H9 (cell line): ENCODE results near the gene RASGRP3. TPM values are rescaled to one million over a fixed set of nuclear protein-coding genes. Genes with fewer than 3 reads are reported as not detected.

Experiments used
- DNase-seq: peaks from one replicate; pipeline ENCODE4 v3.0.0-alpha.2; 2017
- H2AFZ ChIP-seq: one replicate; pipeline ENCODE4 v1.6.1; 2013; ENCODE audit warnings: mild to moderate bottlenecking, low read length, control low read depth, moderate library complexity
- H2AK5ac ChIP-seq: 2 replicates; pipeline ENCODE4 v1.6.1; 2013; ENCODE audit warnings: low read length, control low read depth, mixed read lengths; ENCODE audit not compliant: insufficient read length
- H2BK120ac ChIP-seq: one replicate; pipeline ENCODE4 v1.6.1; 2013; ENCODE audit warnings: low read depth, mild to moderate bottlenecking, low read length, control low read depth, inconsistent platforms; ENCODE audit not compliant: poor library complexity, severe bottlenecking
- H2BK12ac ChIP-seq: 2 replicates; pipeline ENCODE4 v1.6.1; 2013; ENCODE audit warnings: low read length, control low read depth, mixed read lengths, low read depth; ENCODE audit not compliant: insufficient read length
- H2BK15ac ChIP-seq: 2 replicates; pipeline ENCODE4 v1.6.1; 2013; ENCODE audit warnings: low read depth, low read length, control low read depth
- H2BK20ac ChIP-seq: one replicate; pipeline ENCODE4 v1.6.1; 2013; ENCODE audit warnings: low read depth, mild to moderate bottlenecking, low read length, control low read depth, inconsistent platforms; ENCODE audit not compliant: poor library complexity, severe bottlenecking
- H2BK5ac ChIP-seq: 2 replicates; pipeline ENCODE4 v1.6.1; 2013; ENCODE audit warnings: low read length, control low read depth, mixed read lengths; ENCODE audit not compliant: insufficient read length
- H3K14ac ChIP-seq: 2 replicates; pipeline ENCODE4 v1.6.1; 2013; ENCODE audit warnings: low read length, control low read depth; ENCODE audit not compliant: insufficient read depth
- H3K18ac ChIP-seq: 2 replicates; pipeline ENCODE4 v1.6.1; 2013; ENCODE audit warnings: low read depth, mild to moderate bottlenecking, mixed read lengths, low read length, control low read depth; ENCODE audit not compliant: insufficient read length
- H3K23ac ChIP-seq: 2 replicates; pipeline ENCODE4 v1.6.1; 2013; ENCODE audit warnings: low read length, control low read depth, mixed read lengths, low read depth; ENCODE audit not compliant: insufficient read length
- H3K23me2 ChIP-seq: 2 replicates; pipeline ENCODE4 v1.6.1; 2013; ENCODE audit warnings: low read depth, mild to moderate bottlenecking, mixed read lengths, low read length, control low read depth; ENCODE audit not compliant: insufficient read length, poor library complexity, severe bottlenecking
- H3K27ac ChIP-seq: 2 replicates; pipeline ENCODE4 v1.5.1; 2013; ENCODE audit warnings: low read length, control low read depth, mixed read lengths, low read depth; ENCODE audit not compliant: insufficient read length
- H3K27me3 ChIP-seq: 2 replicates; pipeline ENCODE4 v1.6.1; 2013; ENCODE audit warnings: low read length, control low read depth, inconsistent platforms; ENCODE audit not compliant: insufficient read depth
- H3K4ac ChIP-seq: 2 replicates; pipeline ENCODE4 v1.6.1; 2013; ENCODE audit warnings: low read depth, mild to moderate bottlenecking, control low read depth, inconsistent platforms, low read length, moderate library complexity
- H3K4me1 ChIP-seq: 2 replicates; pipeline ENCODE4 v1.6.1; 2013; ENCODE audit warnings: low read length, control low read depth, inconsistent platforms; ENCODE audit not compliant: insufficient read depth
- H3K4me2 ChIP-seq: 2 replicates; pipeline ENCODE4 v1.6.1; 2013; ENCODE audit warnings: low read length, control low read depth, mixed read lengths; ENCODE audit not compliant: insufficient read length, insufficient read depth
- H3K56ac ChIP-seq: 2 replicates; pipeline ENCODE4 v1.6.1; 2013; ENCODE audit warnings: low read depth, mild to moderate bottlenecking, mixed read lengths, low read length, control low read depth; ENCODE audit not compliant: insufficient read length
- H3K79me1 ChIP-seq: 2 replicates; pipeline ENCODE4 v1.6.1; 2013; ENCODE audit warnings: low read depth, mild to moderate bottlenecking, moderate library complexity, low read length, control low read depth, inconsistent platforms; ENCODE audit not compliant: insufficient read depth, poor library complexity, severe bottlenecking
- H3K79me2 ChIP-seq: 2 replicates; pipeline ENCODE4 v1.6.1; 2013; ENCODE audit warnings: low read length, control low read depth, inconsistent platforms; ENCODE audit not compliant: insufficient read depth
- H3K9ac ChIP-seq: 2 replicates; pipeline ENCODE4 v1.6.1; 2013; ENCODE audit warnings: low read length, control low read depth, mixed read lengths; ENCODE audit not compliant: insufficient read length; ENCODE audit errors: extremely low read depth
- H3K9me3 ChIP-seq: one replicate; pipeline ENCODE4 v1.6.1; 2013; ENCODE audit warnings: low read depth, low read length, inconsistent platforms; ENCODE audit not compliant: control insufficient read depth
- H3T11ph ChIP-seq: one replicate; pipeline ENCODE4 v1.6.1; 2013; ENCODE audit warnings: mild to moderate bottlenecking, low read length, control low read depth, inconsistent platforms
- H4K20me1 ChIP-seq: one replicate; pipeline ENCODE4 v1.6.1; 2013; ENCODE audit not compliant: control insufficient read depth, insufficient read length, insufficient read depth
- H4K5ac ChIP-seq: 2 replicates; pipeline ENCODE4 v1.6.1; 2013; ENCODE audit warnings: low read depth, mild to moderate bottlenecking, mixed read lengths, low read length, control low read depth; ENCODE audit not compliant: insufficient read length
- H4K8ac ChIP-seq: replicated peaks from 2 replicates; pipeline ENCODE4 v1.6.1; 2013; ENCODE audit warnings: low read length, control low read depth, mixed read lengths, low read depth; ENCODE audit not compliant: insufficient read length
- H4K91ac ChIP-seq: 2 replicates; pipeline ENCODE4 v1.6.1; 2013; ENCODE audit warnings: low read depth, mild to moderate bottlenecking, moderate library complexity, mixed read lengths, low read length, control low read depth; ENCODE audit not compliant: insufficient read length
- H3K27ac Mint-ChIP-seq, 3 experiments: 2 replicates in 2 of 3; 3 replicates in 1 of 3; pipeline ENCODE4 v1.8.0; 2020 to 2021; ENCODE audit warnings: mixed read lengths in 3 of 3, mild to moderate bottlenecking in 1 of 3, moderate library complexity in 1 of 3
- H3K27me3 Mint-ChIP-seq: 2 replicates; pipeline ENCODE4 v1.8.0; 2021; ENCODE audit warnings: low read depth, mild to moderate bottlenecking, moderate library complexity, mixed read lengths
- H3K36me3 Mint-ChIP-seq, 3 experiments: 2 replicates in 2 of 3; 3 replicates in 1 of 3; pipeline ENCODE4 v1.8.0; 2020 to 2021; ENCODE audit warnings: low read depth in 3 of 3, mixed read lengths in 3 of 3; ENCODE audit not compliant: insufficient read depth in 1 of 3
- H3K4me1 Mint-ChIP-seq, 2 experiments: 2 replicates each; pipeline ENCODE4 v1.8.0; 2020; ENCODE audit warnings: mixed read lengths in 2 of 2
- H3K4me3 Mint-ChIP-seq, 2 experiments: 2 replicates in 1 of 2; 3 replicates in 1 of 2; pipeline ENCODE4 v1.8.0; 2020 to 2021; ENCODE audit warnings: mild to moderate bottlenecking in 2 of 2, mixed read lengths in 2 of 2, moderate library complexity in 1 of 2
- H3K9me3 Mint-ChIP-seq, 2 experiments: 2 replicates in 1 of 2; 3 replicates in 1 of 2; pipeline ENCODE4 v1.8.0; 2020; ENCODE audit warnings: mild to moderate bottlenecking in 2 of 2, mixed read lengths in 2 of 2, moderate library complexity in 1 of 2
- CTCF ChIP-seq: fragments of 200-600 bp; sonication (generic); conservative IDR thresholded peaks from 3 replicates; pipeline ENCODE4 v1.8.0; 2021; ENCODE audit warnings: antibody characterized with exemption, mild to moderate bottlenecking
- WGBS: extraction: QIAGEN DNeasy Blood & Tissue Kit; methylation state at CpG from one replicate; pipeline ENCODE4 v1.1.7; 2013; ENCODE audit warnings: missing lambda C conversion rate, low lambda C conversion rate, mixed read lengths; ENCODE audit not compliant: insufficient read length; ENCODE audit errors: extremely low coverage; 5-methylcytosine and 5-hydroxymethylcytosine counted together
- total RNA-seq: library from RNA; stranded (reverse); gene quantifications from 2 replicates; pipeline ENCODE4 v1.2.1, GENCODE V29; 2021

Gene RASGRP3
- total RNA-seq, 1 experiment from 2014 or later, result not detected

- H2BK5ac ChIP-seq, result no peak overlapping the region
- no peak overlapping the region for H2AK5ac ChIP-seq
- H4K8ac ChIP-seq, result no peak overlapping the region
- no peak overlapping the region for H3K27ac Mint-ChIP-seq
- no peaks in the 10 kb centered on the region for H3K27me3 Mint-ChIP-seq
- H3K79me2 ChIP-seq, result no peaks in the 10 kb centered on the region
- no peaks in the 10 kb centered on the region for H3K79me1 ChIP-seq
- peaks cover 8 to 9% of the 10 kb centered on the region in 2 experiments for H3K4me1 Mint-ChIP-seq
- no peaks in the 10 kb centered on the region for H4K20me1 ChIP-seq
- no peak overlapping the region for H3K4ac ChIP-seq
- H4K5ac ChIP-seq, result no peak overlapping the region
- H3K18ac ChIP-seq, result no peak overlapping the region
- H4K91ac ChIP-seq, result no peak overlapping the region
- no peaks in the 10 kb centered on the region; a peak in 1 of 5 replicates for H3K9me3 Mint-ChIP-seq
- no peak overlapping the region for H2BK15ac ChIP-seq
- no peak overlapping the region for H2BK120ac ChIP-seq
- no peak overlapping the region for H3T11ph ChIP-seq
- no peak overlapping the region for H2AFZ ChIP-seq
- no peaks in the 10 kb centered on the region for H3K4me1 ChIP-seq
- TF ChIP-seq CTCF, result no peak
- no peak overlapping the region for H3K14ac ChIP-seq
- H3K4me2 ChIP-seq, result no peak overlapping the region
- H3K23ac ChIP-seq, result no peak overlapping the region
- H3K36me3 Mint-ChIP-seq, result no peaks in the 10 kb centered on the region
- H3K4me3 Mint-ChIP-seq, result no peak overlapping the region
- no peak overlapping the region for H2BK20ac ChIP-seq
- no peak overlapping the region for H3K56ac ChIP-seq
- no CpG with 5 or more reads among the region's 1 CpG for WGBS
- H2BK12ac ChIP-seq, result no peak overlapping the region
- H3K9me3 ChIP-seq, result no peaks in the 10 kb centered on the region
- H3K27me3 ChIP-seq, result no peaks in the 10 kb centered on the region
- H3K9ac ChIP-seq, result no peak overlapping the region
- H3K23me2 ChIP-seq, result no peaks in the 10 kb centered on the region
- no peak for DNase-seq
- H3K27ac ChIP-seq, result no peak overlapping the region
Measured at GRCh38 chr2:33505966-33506365, 29.5 kb downstream of the RASGRP3 start.
